ENCODE measurements around the gene LPCAT3. TPM values are rescaled to one million over a fixed set of nuclear protein-coding genes. Genes with fewer than 3 reads are reported as not detected.
A peak's percentile ranks its signal among the peaks of the same experiment; 100 is the strongest.

LPCAT3 gene
- total RNA-seq, 1 donor from 2014 or later = 21.3 TPM

DNA sequence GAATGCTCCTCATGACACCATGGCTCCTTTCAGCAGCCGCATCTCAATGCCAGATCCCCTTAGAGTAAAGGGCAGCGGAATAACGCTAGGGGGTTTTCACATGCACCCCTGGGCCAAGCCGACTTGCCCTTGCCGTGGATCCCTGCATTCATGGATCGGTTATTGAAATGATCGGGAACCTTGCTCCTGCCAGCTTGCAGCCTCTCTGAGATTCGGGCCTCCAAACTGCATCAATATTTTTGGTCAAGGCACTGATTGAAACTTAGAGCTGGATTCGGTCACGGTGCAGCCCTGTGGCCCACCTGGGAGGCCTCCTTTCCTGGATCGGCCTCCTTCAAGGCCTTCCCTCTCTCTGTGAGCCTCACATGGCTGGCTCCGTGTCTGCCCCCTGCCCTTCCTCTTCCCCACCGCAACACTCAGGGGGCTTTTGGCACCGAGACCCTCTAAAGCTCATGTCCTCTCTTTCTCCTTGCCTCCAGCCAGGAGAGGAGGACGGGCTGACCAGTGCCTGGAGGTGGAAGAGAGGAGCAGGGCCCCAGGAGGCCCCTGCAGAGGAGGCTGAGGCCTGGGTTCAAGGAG is 65.3 kb downstream of the LPCAT3 start:
- H3K4me1 Mint-ChIP-seq = peaks cover 85% of the 10 kb centered on the region
- ATAC-seq (ENCODE audit: low read depth) (no peak), DNase-seq (no peak)
- H3K36me3 Mint-ChIP-seq (ENCODE audit: low read depth) = peaks cover 62% of the 10 kb centered on the region
- H3K27ac Mint-ChIP-seq = peak overlapping the region; percentile 96
- ChIA-PET POLR2A (interaction anchor here (0.6 to 24.6 kb wide), 5 partner anchors 6 to 80 kb away, joined by 3 to 1516 read pairs (median 9); partner anchors contain the start of genes C12orf57, PTPN6, RNU7-1 and SPSB2), CTCF (interaction anchor here (1.0 to 14.9 kb wide), 4 partner anchors 8 to 15 kb away, joined by 3 to 571 read pairs (median 6); partner anchors contain the start of genes C12orf57 and RNU7-1)
- H3K4me3 Mint-ChIP-seq = peak overlapping the region; percentile 99
- intact Hi-C loops (cut with micrococcal nuclease) = loop anchor here (10.0 kb wide), 2 partner anchors 318 to 528 kb away; partner anchors contain the start of gene LPAR5
- H3K9me3 Mint-ChIP-seq = no peaks in the 10 kb centered on the region
- H3K27me3 Mint-ChIP-seq = no peaks in the 10 kb centered on the region
- no peak for TF ChIP-seq CTCF (IDR thresholded peaks at IDR 0.05)

DNA sequence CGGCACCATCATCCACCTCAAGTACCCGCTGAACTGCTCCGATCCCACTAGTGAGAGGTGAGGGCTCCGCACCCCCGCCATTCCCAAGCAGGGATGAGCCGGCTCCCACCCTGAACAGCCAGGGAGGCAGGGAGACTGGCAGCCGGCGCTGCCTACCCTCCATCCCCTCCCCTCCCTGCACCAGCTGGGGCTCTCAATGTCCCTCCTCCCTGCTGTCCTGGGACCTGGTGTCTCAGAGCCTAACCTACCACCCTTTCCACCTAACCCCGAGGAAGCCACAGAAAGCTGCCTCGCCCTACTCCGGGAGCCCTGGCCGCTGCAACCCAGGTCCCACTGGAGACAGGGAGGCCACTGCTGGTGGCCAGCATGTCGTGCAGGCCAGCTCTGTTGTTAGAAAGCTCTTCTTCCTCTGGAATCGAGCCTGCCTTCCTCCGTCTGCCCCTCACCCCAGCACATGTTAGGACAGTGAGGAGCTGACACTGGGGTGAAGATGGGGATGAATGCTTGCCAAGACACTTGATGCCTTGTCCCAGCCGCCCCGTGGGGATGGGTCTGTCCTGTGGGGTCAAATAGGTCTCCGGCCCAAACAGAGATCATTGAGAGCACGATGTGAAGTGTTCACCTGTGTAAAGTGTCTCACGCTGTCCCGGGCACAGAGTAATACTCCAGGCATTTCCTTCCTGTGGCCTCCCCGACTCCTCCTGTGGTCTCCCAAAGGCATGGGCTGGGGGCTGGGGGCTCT is 66.0 kb downstream of the LPCAT3 start:
- peak overlapping the region; percentile 99 for H3K4me3 Mint-ChIP-seq
- TF ChIP-seq CTCF (IDR thresholded peaks at IDR 0.05) = no peak
- ATAC-seq (ENCODE audit: low read depth) = no peak
- no peaks in the 10 kb centered on the region for H3K27me3 Mint-ChIP-seq
- no peaks in the 10 kb centered on the region for H3K9me3 Mint-ChIP-seq
- no peak for DNase-seq
- ChIA-PET POLR2A (interaction anchor here (0.6 to 24.6 kb wide), 10 partner anchors 6 to 229 kb away, joined by 3 to 1516 read pairs (median 7); partner anchors contain the start of genes C12orf57, COPS7A, PTPN6 and RNU7-1), CTCF (interaction anchor here (1.0 to 14.9 kb wide), 5 partner anchors 8 to 80 kb away, joined by 3 to 571 read pairs (median 5); partner anchors contain the start of genes C12orf57, RNU7-1 and SPSB2)
- H3K27ac Mint-ChIP-seq = peak overlapping the region; percentile 96
- peaks cover 56% of the 10 kb centered on the region for H3K36me3 Mint-ChIP-seq (ENCODE audit: low read depth)
- peaks cover 85% of the 10 kb centered on the region for H3K4me1 Mint-ChIP-seq
- intact Hi-C loops (cut with micrococcal nuclease) = loop anchor here (10.0 kb wide), 2 partner anchors 317 to 527 kb away; partner anchors contain the start of gene LPAR5

- CTCF ChIA-PET = interaction anchor here (1.0 to 14.9 kb wide), 5 partner anchors 8 to 82 kb away, joined by 3 to 571 read pairs (median 5); partner anchors contain the start of genes C12orf57, RNU7-1 and SPSB2
- Mint-ChIP-seq H3K27ac (peak overlapping the region; percentile 96), H3K4me1 (peaks cover 85% of the 10 kb centered on the region), H3K9me3 (no peaks in the 10 kb centered on the region), H3K36me3 (ENCODE audit: low read depth) (peaks cover 50% of the 10 kb centered on the region), H3K4me3 (peak overlapping the region; percentile 99), H3K27me3 (no peaks in the 10 kb centered on the region)
- no peak for TF ChIP-seq CTCF (IDR thresholded peaks at IDR 0.05)
- no peak for ATAC-seq (ENCODE audit: low read depth)
- intact Hi-C loops (cut with micrococcal nuclease) = loop anchor here (1.0 to 10.0 kb wide), 4 partner anchors 8 to 527 kb away; partner anchors contain the start of genes LPAR5 and RNU7-1
- DNase-seq = no peak
- POLR2A ChIA-PET = interaction anchor here (0.6 to 24.6 kb wide), 13 partner anchors 7 to 228 kb away, joined by 3 to 1516 read pairs (median 5); partner anchors contain the start of genes C12orf57, COPS7A, PTPN6 and RNU7-1
Observed at GRCh38 chr12:6951551-6952120, 66.6 kb downstream of the LPCAT3 start.

DNA sequence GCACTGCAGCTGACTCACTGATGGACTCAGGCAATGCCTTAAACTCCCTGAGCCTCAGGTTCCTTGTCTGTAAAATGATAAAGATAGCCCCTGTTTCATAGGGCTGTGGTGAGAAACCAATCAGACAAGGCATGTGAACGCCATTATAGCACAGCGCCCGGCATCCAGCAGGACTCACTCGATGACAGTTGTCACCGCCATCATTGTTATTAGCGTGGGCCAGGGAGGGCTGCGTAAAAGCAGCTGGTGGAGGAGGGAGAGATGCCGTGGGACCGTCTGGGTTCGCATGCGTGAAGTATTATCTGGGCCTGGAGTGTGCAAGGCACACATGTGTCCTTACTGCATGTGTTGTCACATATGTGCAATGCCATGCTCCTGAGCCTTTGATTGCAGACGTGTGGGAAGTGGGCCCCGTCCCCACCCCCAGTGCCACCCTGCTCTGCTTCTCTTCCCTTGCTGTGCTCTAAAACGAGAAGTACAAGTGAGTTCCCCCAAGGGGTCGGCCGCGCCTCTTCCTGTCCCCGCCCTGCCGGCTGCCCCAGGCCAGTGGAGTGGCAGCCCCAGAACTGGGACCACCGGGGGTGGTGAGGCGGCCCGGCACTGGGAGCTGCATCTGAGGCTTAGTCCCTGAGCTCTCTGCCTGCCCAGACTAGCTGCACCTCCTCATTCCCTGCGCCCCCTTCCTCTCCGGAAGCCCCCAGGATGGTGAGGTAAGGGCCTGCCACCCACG is 67.3 kb downstream of the LPCAT3 start, which contains the start of gene PTPN6:
Gene PTPN6 (plus strand): TSS at position 546 of the 730 bp plus-strand sequence. CDS start 157 bp downstream, at position 703.
- H3K4me3 Mint-ChIP-seq = peak within 1 kb of the TSS; percentile 99
- no peak for TF ChIP-seq CTCF (IDR thresholded peaks at IDR 0.05)
- H3K4me1 Mint-ChIP-seq = peaks cover 85% of the 10 kb centered on the region
- peak; percentile 62 for ATAC-seq (ENCODE audit: low read depth)
- peak; percentile 70 for DNase-seq
- peak within 1 kb of the TSS; percentile 96 for H3K27ac Mint-ChIP-seq
- POLR2A ChIA-PET = interaction anchor here (0.6 to 24.6 kb wide), 11 partner anchors 8 to 227 kb away, joined by 3 to 1516 read pairs (median 5); partner anchors contain the start of genes C12orf57, COPS7A, PTPN6 and RNU7-1
- H3K27me3 Mint-ChIP-seq = no peaks in the 10 kb centered on the region
- H3K9me3 Mint-ChIP-seq = no peaks in the 10 kb centered on the region
- CTCF ChIA-PET = interaction anchor here (1.3 to 14.9 kb wide), 3 partner anchors 10 to 81 kb away, joined by 4 to 571 read pairs (median 5); partner anchors contain the start of gene SPSB2
- peaks cover 43% of the 10 kb centered on the region for H3K36me3 Mint-ChIP-seq (ENCODE audit: low read depth)
- intact Hi-C loops (cut with micrococcal nuclease) = loop anchor here (1.0 to 10.0 kb wide), 4 partner anchors 8 to 526 kb away; partner anchors contain the start of genes LPAR5 and RNU7-1
